ENCODE results near the gene TTC9B.

The TTC9B gene

DNA sequence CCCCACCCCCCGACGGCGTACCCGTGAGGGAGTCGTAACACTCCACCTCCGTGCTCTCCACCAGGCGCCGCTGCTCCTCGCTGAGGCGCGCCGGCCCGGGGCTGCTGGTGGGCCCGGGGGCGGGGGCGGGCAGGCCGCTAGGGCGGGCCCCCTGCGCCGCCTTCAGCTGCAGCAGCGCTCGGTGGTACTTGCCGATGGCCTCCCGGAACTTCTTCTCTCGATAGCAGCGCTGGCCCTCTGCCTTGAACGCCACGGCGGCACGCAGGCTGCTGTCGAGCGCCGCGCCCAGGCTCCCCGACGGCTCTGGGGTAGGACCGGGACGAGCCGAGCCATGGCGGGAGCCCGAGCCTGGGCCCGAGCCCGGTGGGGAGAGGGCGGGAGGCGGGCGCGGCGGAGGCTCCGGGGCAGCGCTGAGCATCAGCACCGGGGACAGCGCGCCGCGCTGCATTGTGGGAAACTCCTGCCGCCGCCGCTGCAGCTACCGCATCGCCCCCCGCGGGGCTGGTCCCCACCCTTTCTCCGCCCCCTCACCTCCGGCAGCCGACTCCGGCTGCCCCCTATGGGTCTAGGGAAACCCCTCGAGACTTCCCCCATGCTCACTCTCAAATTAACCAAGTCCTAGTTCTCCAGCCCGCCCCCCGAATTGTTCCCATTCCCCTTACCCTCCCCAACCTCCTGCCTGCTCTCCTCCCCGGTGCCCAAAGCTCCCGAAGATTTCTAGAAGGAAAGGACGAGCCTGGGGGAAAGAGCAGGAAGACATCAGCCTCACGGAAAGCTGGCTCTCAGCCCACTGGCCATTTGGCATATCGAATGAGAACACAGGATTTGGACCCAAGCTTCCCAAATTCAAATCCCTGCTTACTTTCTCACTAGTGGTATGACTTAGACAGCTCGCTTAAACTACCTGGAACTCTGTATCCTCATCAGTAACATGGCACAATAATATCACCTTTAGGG lies at the start of gene TTC9B:
Gene TTC9B (minus strand): TSS at position 451 of the 957 bp plus-strand sequence. CDS start 3 bp downstream, at position 448.
- no peak for DNase-seq (ENCODE audit: low spot score)

DNA sequence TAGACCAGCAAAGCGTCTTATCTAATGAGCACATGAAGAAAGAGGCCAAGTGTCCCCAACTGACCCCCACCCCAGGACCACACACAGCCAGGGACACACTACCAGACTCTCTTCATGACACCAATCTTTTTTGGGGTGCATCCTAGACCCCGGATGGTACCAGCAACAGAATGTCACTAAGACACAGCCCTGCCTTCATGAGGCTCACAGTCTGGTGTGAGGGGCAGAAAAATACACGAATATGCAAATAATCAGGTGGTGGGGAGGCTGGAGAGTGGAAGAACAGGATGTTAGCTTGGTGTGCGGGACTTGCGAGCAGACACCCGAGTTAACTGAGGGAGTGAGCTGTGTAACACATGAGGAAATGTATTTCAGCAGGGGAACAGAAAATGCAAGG lies 49.4 kb upstream of the TTC9B start:
- no peak for DNase-seq (ENCODE audit: low spot score)

DNA sequence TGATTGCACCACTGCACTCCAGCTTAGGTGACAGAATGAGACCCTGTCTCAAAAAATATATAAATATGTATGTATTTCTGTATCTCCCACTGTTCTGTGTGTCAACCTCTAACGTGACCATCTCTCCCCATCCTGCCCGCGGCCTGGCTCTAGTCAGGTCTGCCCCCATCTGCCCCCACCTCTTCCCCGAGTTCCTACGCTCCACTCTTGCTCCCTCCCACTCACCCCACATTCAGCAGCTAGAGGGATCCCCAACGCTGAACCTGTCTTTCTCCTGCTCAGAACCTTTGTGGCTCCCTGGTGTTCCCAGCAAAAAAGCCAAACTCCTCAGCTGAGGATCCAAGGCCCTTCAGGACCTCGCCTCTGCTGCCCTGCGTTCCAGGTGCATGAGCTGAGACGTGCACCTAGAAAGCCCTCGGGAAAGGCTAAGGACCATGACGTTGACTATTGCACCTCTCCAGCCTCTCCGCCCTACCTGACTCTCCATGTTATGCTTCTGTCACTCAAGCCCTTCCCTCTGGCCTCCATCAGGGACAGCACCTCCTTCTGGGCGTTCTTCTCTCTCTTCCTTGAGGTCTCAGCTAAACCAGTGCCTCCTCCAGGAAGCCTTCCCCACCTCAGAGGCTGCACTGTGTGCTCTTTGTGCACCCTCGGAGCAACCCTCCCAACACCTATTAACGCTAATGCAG lies 48.9 kb upstream of the TTC9B start:
- no peak for DNase-seq (ENCODE audit: low spot score)

DNA sequence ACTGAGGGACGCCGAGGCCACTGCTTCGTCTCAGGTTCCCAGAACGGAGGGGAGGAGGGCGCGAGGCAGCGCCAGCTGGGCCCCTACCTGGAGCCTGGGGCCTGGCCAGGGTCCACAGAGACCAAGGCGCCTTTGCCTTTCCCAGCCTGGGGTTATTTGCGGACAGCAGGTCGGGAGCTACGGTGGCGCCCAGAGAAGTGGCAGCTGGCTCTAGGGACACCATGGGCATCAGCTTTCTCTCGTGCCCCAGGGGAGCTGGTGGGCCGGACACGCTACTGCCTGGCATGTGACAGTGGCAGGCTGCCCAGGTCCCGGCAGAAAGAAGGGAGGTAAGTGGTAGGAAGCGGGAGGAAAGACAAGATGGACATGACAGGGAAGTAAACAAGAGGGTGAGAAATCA lies 47.9 kb upstream of the TTC9B start:
- no peak for DNase-seq (ENCODE audit: low spot score)

DNA sequence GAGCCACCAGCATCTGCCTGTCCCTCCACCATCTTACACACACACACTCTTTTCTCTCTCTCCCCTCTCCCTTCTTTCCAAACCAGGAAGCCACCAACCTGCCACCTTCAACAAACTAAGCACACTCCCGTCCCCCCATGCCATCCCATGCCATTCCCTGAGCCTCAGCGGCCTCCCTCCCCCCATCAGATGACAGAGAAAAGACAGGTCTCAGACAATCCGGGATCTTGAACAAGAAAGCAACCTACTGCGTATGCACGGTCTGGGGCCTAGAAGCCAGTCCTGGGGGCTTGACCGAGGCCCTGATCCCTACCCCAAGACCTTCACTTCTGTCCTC lies 47.5 kb upstream of the TTC9B start:
- DNase-seq (ENCODE audit: low spot score): no peak

DNA sequence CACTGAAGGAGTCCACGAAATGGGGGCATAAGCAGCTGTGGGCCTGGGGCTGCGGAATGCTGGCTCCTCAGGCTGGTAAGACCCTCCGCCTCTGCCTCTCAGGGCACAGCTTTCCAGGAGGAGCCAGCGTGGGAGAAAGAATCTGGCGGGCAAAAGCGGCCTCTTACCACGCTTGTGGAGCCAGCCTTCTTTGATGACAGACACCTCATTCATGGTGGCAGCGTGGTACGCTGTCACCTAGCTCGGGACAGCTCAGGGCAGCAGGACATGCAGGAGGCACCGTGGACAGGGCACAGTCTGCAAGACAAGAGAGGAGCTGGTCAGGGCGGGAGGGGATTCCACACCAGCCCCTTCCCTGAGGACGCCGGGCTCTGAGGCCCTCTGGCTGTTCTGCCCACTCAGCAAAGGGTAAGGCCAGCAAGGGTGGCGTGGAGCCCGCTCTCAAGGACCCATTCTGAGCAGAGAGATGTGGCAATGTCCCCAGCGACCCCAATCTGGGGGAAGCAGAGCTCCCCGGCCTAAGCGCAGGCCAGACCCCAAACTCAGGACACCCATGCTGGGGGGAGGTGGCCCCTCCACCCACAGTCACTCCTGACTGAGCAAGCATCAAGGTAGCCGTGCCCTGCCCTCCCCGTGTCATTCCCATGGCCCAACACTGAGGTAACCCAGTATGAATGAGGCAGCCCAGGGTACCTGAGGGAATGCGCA lies 47.0 kb upstream of the TTC9B start:
- no peak for DNase-seq (ENCODE audit: low spot score)

DNA sequence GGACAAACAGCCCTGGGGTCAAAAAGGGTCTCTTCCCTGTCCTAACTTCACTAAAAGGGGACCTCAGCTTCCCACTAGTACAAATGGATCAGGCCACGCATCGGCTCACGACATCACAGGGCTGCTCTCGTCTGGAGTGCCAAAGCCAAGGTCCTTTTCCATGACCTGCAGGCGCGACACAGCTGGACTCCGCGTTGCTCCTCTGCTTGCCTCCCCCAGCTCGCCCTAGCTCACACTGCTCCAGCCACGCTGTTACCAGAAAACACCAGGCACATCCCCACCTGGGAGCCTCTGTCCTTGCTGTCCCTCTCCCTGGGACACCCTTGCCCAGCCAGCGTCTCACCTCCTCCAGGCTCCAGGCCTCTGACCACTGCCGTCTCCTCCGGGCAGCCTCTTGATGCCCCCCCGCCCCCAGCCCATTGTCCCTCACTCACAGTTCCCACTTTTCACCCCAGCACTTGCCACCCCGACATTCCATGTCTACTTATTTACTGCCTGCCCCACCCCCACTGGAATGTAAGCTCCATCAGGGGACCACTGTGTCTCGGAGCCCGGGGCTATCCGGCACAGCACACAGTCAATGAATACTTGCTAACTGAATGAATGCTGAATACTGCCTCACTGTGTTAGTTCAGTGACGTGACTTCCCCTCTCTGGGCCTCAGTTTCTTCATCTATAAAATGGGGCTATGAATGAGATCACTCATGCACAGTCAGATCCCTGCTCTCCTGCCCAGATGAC lies 46.3 kb upstream of the TTC9B start:
- DNase-seq (ENCODE audit: low spot score): no peak

DNA sequence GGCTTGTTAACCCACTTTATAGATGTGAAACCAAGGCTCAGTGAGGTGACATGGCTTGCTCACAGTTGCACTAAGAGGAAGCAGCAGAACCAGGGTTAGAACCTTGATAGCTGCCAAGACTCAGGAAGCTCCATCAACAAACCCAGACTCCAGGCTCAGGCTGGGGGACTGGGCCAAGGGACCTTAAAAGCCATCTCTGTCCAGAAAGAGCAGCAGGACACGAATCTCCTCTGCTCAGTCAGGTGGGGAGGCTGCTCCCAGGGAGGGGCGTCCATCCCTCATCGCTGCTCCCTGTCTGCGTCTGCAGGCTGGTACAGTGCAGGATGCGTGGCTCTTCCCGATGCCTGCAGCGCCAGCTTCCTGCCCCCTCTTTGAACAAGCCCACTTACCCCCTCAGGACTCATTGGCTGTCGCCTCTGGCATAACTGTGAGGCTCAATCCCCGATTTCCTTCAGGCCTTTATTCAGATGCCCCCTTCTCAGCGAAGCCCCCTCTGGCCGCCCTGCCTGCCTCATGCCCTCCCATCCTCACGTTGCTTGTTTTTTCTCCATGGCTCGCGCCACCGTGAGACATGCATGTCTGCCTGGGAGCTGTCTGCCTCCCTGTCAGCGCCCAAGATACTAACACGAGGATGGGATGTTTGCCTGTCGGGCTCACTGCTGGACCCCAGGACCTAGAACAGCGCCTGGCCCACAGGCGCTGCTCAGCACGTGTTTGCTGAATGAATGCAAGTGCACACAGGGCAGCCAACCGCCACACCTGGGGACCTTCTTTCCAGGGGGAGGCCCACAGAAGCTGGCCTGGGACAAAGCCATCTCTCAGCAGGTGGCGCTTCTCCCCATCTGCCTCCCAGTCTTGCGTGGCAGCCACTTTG lies 45.5 kb upstream of the TTC9B start:
- DNase-seq (ENCODE audit: low spot score): no peak

DNA sequence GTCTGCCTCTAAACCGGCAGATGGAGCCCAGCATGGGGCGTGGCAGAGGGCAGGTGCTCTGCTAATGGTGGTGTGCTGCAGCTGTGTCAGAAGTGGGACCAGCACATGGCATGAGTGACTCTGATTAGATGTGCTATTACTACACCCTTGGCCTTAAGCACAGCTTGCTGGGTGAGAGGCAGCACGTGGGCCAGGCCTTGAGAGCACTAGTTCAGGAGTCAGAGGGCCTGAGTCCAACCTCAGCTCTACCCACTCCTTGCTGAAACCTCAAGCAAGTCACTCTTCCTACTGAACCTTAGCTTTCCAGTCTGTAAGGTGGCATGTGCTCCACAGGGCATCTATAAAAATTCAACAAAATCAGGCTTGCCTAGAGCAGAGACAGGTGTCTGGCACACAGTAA lies 44.2 kb upstream of the TTC9B start:
- no peak for DNase-seq (ENCODE audit: low spot score)

DNA sequence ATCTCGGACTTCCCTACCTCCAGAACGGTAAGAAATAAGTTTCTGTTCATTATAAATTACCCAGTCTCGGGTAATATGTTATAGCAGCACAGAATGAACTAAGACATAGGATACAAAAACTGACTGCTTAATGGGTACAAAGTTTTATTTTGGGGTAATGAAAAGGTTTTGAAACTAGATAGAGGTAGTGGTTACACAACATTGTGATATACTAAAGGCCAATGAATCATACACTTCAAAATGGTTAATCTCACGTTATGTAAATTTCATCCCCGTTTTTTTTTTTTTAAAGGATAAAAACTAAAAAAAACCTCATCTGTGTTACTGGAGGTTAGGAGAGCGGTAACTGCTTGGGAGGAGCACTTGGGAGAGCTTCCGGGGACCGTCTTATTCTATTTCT lies 43.4 kb upstream of the TTC9B start:
- no peak for DNase-seq (ENCODE audit: low spot score)

DNA sequence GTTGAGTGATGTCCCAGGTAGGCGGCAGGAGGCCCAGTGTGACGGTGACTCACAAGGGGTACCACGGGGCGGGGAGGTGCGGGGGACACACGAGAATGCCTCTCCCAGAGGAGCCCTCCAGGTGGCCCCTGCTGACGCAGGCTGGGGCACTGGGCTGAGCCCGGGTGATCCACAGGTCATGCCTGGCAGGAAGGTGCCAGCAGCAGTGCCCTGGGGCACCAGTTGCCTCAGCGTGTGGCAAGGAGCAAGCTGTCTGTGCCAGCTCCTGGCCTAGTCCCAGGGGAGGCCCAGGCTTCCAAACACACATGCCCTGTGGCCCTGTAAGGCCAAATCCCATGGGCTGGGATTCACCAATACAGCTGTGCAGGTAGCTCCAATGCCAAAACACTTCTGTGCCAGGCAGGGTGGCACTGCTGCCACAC lies 38.9 kb upstream of the TTC9B start:
- DNase-seq (ENCODE audit: low spot score): peak; percentile 93

DNA sequence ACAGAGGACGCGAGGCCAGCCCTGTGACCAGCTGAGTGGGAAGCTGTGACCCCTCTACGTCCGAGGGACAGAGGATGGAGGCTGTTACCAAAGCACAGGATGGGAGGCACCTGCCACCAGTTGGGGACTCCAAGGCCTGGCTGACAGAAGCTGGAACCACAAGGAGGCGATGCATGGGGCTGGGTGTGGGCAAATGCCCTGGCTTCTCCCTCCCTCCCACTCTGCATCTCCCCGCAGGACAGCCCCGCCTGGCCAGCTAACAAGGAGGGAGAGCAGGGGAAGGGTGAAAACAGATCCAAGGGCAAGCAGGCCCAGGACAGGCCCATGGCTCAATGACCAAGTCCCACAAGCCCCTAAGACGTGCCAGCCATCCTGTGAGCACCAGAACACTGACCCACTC lies 38.3 kb upstream of the TTC9B start:
- no peak for DNase-seq (ENCODE audit: low spot score)

DNA sequence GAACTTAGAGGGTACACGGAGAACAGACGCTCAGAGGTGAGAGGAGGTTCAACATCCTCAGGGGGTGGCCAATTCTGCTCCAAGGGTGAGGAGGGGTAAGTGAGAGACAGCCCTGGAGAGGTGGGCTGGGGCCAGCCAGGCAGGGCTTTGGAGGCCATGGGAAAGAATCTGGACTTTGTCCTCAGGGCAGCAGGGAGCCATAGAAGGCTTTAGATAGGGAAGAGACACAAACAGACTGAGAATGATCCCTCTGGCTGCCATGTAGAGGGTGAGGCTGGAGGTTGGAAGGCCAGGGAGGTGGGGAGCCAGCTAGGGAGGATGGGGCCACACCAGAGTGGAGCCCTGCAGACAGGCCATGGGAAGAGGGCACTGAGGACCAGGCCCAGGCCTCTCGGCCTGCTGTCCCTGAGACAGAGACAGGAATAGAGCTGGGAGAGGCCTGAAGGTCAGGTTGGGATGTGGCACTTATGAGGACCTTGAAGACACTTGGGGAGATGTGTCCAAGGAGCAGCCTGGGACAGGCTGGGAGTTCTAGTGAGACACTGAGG lies 37.5 kb upstream of the TTC9B start:
- DNase-seq (ENCODE audit: low spot score): no peak

DNA sequence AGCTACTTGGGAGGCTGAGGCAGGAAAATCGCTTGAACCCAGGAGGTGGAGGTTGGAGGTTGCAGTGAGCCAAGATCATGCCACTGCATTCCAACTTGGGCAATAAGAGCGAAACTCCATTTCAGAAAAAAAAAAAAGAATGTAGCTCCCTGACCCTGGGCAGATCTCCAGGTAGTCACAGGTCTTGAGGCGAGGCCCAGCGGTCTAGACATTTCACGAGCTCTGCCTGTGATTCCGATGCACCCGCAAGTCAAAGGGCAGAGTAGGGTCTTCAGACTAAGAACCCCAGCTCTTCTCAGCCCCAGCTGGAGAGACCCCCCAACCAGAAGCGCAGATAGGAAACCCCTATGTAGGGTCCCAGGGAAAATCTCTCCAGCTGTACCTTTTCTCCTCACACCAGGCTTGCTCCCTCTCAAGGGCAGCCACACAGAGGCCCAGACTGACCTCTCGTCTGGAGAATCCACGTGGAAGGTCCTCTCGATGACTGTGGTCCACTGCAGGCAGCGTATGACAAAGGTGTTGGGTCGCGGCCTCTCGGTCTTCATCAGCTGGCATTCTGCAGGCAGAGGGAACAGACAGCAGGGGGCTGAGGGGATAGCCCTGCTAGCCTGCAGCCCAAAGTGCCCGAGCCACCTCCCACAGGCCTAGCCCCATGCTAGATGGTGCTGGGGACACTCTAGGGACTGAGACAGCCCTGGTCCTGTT lies 36.7 kb upstream of the TTC9B start:
- no peak for DNase-seq (ENCODE audit: low spot score)

DNA sequence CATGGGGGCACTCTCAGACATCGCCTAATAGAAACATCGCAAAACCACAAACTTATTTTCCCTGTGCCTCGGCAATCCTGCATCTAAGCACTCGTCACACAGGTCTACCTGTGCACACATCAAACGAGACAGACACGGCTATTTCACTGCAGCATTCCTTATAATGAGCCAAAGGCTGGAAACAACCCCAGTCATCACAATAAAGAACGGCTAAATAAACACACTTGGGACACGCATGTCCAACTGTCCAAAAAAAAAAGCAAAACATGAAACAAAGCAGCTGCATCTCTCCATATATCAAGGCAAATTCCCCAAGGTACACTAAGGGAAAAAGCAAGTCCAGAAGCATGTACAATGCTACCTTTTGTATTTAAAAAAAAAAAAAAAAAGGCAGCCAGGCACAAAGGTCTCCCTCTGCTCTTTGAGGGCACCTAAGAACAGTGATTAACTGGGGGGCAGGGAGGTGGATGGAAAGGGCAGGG lies 35.5 kb upstream of the TTC9B start:
- no peak for DNase-seq (ENCODE audit: low spot score)

DNA sequence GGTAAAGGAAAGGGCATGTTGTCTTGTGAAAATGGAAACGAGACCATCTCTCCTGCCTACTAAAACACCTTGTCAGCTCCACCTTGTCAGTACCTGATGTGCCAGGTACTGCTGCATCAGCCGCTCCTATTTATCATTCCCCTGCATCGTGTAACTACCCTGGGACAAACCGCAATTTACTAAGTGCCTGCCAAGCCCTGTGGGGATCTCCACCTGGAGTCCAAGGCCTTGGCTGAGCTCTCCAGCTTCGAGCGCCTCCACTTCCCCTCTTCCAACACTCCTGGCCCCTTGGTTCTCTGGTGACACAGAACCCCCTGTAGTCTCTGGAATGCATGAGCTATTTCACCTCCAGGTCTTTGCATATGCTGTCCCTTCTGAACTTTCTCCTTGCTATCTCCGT lies 34.2 kb upstream of the TTC9B start:
- no peak for DNase-seq (ENCODE audit: low spot score)

DNA sequence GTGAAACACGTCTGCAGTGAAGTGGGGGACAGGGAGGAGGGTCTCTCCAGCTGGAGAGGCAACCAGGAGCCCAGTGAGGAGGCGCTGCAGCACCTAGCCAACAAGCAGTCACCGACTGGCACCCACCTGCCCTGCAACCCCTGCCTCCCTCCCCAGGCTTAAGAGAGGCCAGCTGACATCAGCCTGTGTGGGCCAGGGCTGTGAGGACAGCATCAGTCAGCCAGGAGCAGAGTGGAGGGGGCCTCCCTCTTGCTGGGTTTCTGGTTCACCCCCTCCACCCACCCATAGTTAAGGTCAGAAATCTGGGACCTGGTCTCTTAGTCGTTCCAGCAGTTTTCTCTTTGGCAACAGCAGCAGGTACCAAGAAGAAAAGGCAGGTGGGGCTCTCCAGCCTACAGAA lies 33.8 kb upstream of the TTC9B start:
- no peak for DNase-seq (ENCODE audit: low spot score)

DNA sequence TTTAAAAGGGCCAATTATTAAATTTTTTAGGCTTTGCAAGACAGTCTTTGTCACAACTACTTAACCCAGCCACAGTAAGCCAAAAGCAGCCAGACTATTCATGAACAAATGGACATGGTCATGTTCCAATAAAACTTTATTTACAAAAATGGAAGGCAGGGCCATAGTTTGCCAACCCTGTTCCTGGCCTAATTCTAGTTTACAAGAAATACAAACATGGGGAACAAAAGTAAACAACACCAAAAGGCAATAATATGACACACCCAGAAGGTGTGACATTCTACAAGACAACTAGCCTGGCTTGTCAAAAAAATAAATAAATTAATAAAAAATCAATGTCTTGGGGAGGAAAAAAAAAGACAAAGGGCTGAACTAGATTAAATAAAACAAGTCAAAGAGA lies 33.1 kb upstream of the TTC9B start:
- no peak for DNase-seq (ENCODE audit: low spot score)

DNA sequence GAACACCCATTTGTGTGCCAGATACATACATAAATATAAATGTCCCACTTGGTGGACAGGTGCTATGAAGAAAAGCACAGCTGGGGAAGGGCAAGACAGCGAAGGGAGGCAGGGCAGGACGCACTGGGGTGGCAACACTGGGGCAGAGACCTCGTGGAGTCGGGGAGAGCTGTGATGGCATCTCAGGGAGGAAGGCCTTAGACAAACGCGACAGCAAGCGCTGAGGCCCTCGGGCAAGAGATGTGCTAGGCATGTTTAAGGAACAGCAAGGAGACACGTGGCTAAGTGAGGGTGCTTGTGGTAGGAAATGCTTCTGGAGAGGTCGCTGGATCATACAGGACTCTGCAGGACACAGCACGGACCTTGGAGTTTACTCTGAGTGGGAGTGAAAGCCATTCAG lies 31.6 kb upstream of the TTC9B start:
- no peak for DNase-seq (ENCODE audit: low spot score)

DNA sequence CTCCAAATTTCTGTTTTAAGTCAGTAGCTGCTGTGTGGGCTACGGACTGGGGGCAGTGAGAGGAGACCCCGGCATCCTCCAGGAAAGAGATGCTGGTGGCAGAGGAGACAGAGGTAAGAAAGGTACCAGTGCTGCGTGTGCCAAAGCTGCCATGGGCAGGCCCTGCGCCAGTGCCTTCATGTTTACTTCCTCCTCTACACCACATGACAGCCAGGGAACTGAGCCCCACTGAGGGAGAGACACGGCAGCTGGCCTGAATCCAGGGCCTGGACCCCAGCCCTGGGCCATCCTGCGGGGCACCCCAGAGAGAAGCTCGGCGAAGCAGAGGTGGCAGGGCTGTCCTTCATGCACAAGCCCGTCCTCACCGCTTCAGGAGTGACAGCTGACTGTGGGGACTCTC lies 31.0 kb upstream of the TTC9B start:
- no peak for DNase-seq (ENCODE audit: low spot score)

Data from kidney tubule cell (primary cell).